Femur (tissue), 1 donor: ENCODE data around the gene OPRM1.
"Not testable (repeated sequence)": the region's sequence is repeated elsewhere in the genome, so short reads cannot be mapped to it uniquely, and the experiment has no call there.

Experiments used
- DNase-seq: peaks from one replicate; pipeline ENCODE4 v3.0.0-alpha.2; 2017

OPRM1 gene

GRCh38 chr6:154039231-154039842 lies at the start of gene OPRM1:
TSS of gene OPRM1 (plus strand) at chr6:154039240. CDS start at chr6:154039545, 305 bp downstream.
- peak; percentile 83 for DNase-seq

- DNase-seq, result no peak
These were observed 49.1 kb upstream of the OPRM1 start for GRCh38 chr6:153989989-153990388.

GRCh38 chr6:153994004-153994403 lies 45.0 kb upstream of the OPRM1 start:
- DNase-seq, result no peak

GRCh38 chr6:153994811-153995210 lies 44.2 kb upstream of the OPRM1 start:
- DNase-seq, result no peak

- no peak for DNase-seq
These were observed 41.8 kb upstream of the OPRM1 start for GRCh38 chr6:153997221-153997620.

- no peak for DNase-seq
These were observed 37.4 kb upstream of the OPRM1 start for GRCh38 chr6:154001494-154002285.

GRCh38 chr6:154002894-154003293 lies 36.1 kb upstream of the OPRM1 start:
- DNase-seq, result no peak

- DNase-seq, result no peak
These were observed 28.7 kb upstream of the OPRM1 start for GRCh38 chr6:154010371-154010770.

- DNase-seq, result no peak
These were observed 26.2 kb upstream of the OPRM1 start for GRCh38 chr6:154012852-154013251.

GRCh38 chr6:154017786-154018185 lies 21.3 kb upstream of the OPRM1 start:
- DNase-seq, result no peak

- no peak for DNase-seq
These were observed 8.4 kb upstream of the OPRM1 start for GRCh38 chr6:154030646-154031045.

GRCh38 chr6:154041001-154041400 lies 2.0 kb downstream of the OPRM1 start:
- no peak for DNase-seq

GRCh38 chr6:154053141-154053540 lies 14.1 kb downstream of the OPRM1 start:
- DNase-seq, result no peak

GRCh38 chr6:154056536-154056935 lies 17.5 kb downstream of the OPRM1 start:
- no peak for DNase-seq

- no peak for DNase-seq
These were observed 18.1 kb downstream of the OPRM1 start for GRCh38 chr6:154057098-154057497.

- no peak for DNase-seq
These were observed 20.1 kb downstream of the OPRM1 start for GRCh38 chr6:154058963-154059680.

- no peak for DNase-seq
These were observed 21.0 kb downstream of the OPRM1 start for GRCh38 chr6:154060076-154060475.

- DNase-seq, result no peak
These were observed 31.0 kb downstream of the OPRM1 start for GRCh38 chr6:154070041-154070440.

GRCh38 chr6:154070657-154071056 lies 31.6 kb downstream of the OPRM1 start:
- DNase-seq, result no peak

- DNase-seq, result no peak
These were observed 32.2 kb downstream of the OPRM1 start for GRCh38 chr6:154071236-154071635.

GRCh38 chr6:154071711-154072110 lies 32.7 kb downstream of the OPRM1 start:
- no peak for DNase-seq

- not testable (repeated sequence) for DNase-seq
These were observed 39.6 kb downstream of the OPRM1 start for GRCh38 chr6:154078596-154078995.

GRCh38 chr6:154080461-154081189 lies 41.6 kb downstream of the OPRM1 start:
- DNase-seq, result no peak
